A673 (cell line): ENCODE measurements around the gene TMX2. TPM values are rescaled to one million over a fixed set of nuclear protein-coding genes. Genes with fewer than 3 reads are reported as not detected.

Source experiments
- BruUV-seq: library from RNA; stranded (reverse); fragments of 400-500 nt; replicated peaks from 2 replicates; lab custom pipeline; 2021; lab: Mats Ljungman, UMichigan
- CTCF ChIA-PET: fragments of 300-600 bp; sonication (Branson Sonifier 250); formaldehyde crosslinking; loops from one replicate; lab custom pipeline; 2022; ENCODE audit warnings: antibody characterized with exemption; lab: Charles Lee
- POLR2A ChIA-PET: fragments of 300-600 bp; sonication (Branson Sonifier 250); formaldehyde crosslinking; loops from one replicate; lab custom pipeline; 2022; ENCODE audit warnings: antibody characterized with exemption; ENCODE audit not compliant: low non-redundant PET; lab: Charles Lee
- DNase-seq: peaks from one replicate; pipeline ENCODE4 v3.0.0-alpha.2; 2015; ENCODE audit warnings: low spot score
- H3K27ac ChIP-seq: fragments of 200-600 bp; sonication (generic); 2 replicates; pipeline ENCODE4 v1.5.1; 2016; ENCODE audit warnings: mixed run types, low read depth, mild to moderate bottlenecking, mixed read lengths, antibody characterized with exemption, low read length; ENCODE audit not compliant: poor library complexity, severe bottlenecking
- H3K27me3 ChIP-seq: fragments of 200-600 bp; sonication (generic); replicated peaks from 2 replicates; pipeline ENCODE4 v1.6.1; 2017; ENCODE audit warnings: mixed run types, low read depth, mild to moderate bottlenecking, mixed read lengths, antibody characterized with exemption, low read length; ENCODE audit not compliant: insufficient read depth, poor library complexity
- H3K36me3 ChIP-seq: fragments of 200-600 bp; sonication (generic); 2 replicates; pipeline ENCODE4 v1.6.1; 2016; ENCODE audit warnings: mixed run types, mild to moderate bottlenecking, mixed read lengths, antibody characterized with exemption, low read length; ENCODE audit not compliant: insufficient read depth, poor library complexity, severe bottlenecking
- H3K4me1 ChIP-seq: fragments of 200-600 bp; sonication (generic); 2 replicates; pipeline ENCODE4 v1.6.1; 2017; ENCODE audit warnings: mixed run types, mild to moderate bottlenecking, mixed read lengths, antibody characterized with exemption, low read length; ENCODE audit not compliant: insufficient read depth, poor library complexity, severe bottlenecking
- H3K4me3 ChIP-seq: fragments of 200-600 bp; sonication (generic); 2 replicates; pipeline ENCODE4 v1.5.1; 2016; ENCODE audit warnings: low read depth, mixed run types, mild to moderate bottlenecking, mixed read lengths, low read length; ENCODE audit not compliant: poor library complexity, severe bottlenecking
- H3K9me3 ChIP-seq: fragments of 200-600 bp; sonication (generic); 2 replicates; pipeline ENCODE4 v1.6.1; 2016; ENCODE audit warnings: mixed run types, low read depth, mild to moderate bottlenecking, mixed read lengths, antibody characterized with exemption, low read length; ENCODE audit not compliant: poor library complexity, severe bottlenecking
- EZH2 ChIP-seq: fragments of 200-600 bp; sonication (generic); IDR thresholded peaks from 2 replicates; pipeline ENCODE4 v1.6.1; 2017; ENCODE audit warnings: borderline replicate concordance, low read depth, mild to moderate bottlenecking, mixed read lengths, antibody characterized with exemption, low read length; ENCODE audit not compliant: poor library complexity, severe bottlenecking
- intact Hi-C: fragments of 100-400 bp; cut with micrococcal nuclease; formaldehyde crosslinking; loops from one replicate; pipeline ENCODE4 v1.10.0; 2022; ENCODE audit not compliant: unreplicated experiment
- total RNA-seq: library from RNA; stranded (reverse); gene quantifications from 2 replicates; pipeline ENCODE4 v1.2.3, GENCODE V29; 2021
- TF ChIP-seq, protein P1 (sequence below): fragments of 300-800, 200-600 bp; sonication (generic); conservative IDR thresholded peaks from 2 replicates; pipeline ENCODE4 v1.5.1; 2017; ENCODE audit warnings: low read depth, mild to moderate bottlenecking, antibody characterized with exemption, low read length, moderate library complexity, mixed read lengths

The TMX2 gene
- total RNA-seq, 1 experiment from 2014 or later, result 186 TPM

DNA sequence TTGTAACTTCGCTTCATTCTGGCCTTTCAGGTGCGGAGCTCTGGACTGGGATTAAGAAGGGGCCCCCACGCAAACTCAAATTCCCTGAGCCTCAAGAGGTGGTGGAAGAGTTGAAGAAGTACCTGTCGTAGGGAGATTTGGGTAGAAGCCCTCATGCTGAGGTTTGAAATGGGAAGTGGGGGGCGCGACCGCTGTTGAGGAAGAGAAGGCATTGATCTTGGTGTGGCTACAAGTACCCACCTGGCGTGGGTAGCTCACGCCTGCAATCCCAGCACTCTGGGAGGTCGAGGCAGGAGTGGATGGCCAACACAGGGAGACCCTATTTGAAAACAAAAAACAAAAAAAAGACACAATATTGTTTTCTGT lies 29.7 kb downstream of the TMX2 start:
- intact Hi-C loops, result no loop called here
- Histone ChIP-seq H3K27ac (peak overlapping the region; percentile 95), H3K4me3 (peak overlapping the region; percentile 88), H3K36me3 (peaks cover 46% of the 10 kb centered on the region), H3K4me1 (peaks cover 11% of the 10 kb centered on the region), H3K9me3 (no peaks in the 10 kb centered on the region), H3K27me3 (no peaks in the 10 kb centered on the region)
- DNase-seq, result no peak
- CTCF ChIA-PET, result no interaction called here
- POLR2A ChIA-PET, result interaction anchor here (1.3 kb wide), 1 partner anchor 37 kb away, joined by 3 read pairs; no protein-coding TSS in a partner anchor
- BruUV-seq, result TSS peak; percentile 66
- TF ChIP-seq, protein P1, sequence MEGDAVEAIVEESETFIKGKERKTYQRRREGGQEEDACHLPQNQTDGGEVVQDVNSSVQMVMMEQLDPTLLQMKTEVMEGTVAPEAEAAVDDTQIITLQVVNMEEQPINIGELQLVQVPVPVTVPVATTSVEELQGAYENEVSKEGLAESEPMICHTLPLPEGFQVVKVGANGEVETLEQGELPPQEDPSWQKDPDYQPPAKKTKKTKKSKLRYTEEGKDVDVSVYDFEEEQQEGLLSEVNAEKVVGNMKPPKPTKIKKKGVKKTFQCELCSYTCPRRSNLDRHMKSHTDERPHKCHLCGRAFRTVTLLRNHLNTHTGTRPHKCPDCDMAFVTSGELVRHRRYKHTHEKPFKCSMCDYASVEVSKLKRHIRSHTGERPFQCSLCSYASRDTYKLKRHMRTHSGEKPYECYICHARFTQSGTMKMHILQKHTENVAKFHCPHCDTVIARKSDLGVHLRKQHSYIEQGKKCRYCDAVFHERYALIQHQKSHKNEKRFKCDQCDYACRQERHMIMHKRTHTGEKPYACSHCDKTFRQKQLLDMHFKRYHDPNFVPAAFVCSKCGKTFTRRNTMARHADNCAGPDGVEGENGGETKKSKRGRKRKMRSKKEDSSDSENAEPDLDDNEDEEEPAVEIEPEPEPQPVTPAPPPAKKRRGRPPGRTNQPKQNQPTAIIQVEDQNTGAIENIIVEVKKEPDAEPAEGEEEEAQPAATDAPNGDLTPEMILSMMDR, result no peak
- no peak for TF ChIP-seq EZH2

DNA sequence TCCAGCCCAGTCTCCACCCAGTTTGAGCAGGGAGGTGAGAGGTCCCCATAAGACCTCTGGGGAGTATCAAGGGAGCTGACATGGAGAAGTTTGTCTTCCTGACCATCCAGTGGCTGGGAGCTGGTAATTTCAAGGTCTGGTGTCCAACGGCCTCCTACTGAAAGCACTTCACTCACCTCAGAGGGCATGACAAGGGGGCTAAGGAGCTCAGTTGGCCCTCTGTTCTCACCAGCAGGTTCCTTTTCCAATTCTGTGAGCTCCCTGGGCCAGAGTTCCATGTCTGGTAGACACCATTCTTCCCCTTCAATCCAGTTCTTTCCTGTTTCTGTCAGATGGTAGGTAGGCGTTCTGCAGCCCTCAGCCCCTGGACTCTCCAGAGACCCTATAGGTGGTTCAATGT lies 32.0 kb downstream of the TMX2 start:
- BruUV-seq, result no TSS peak
- H3K4me3 ChIP-seq, result no peak overlapping the region
- no peak overlapping the region for H3K27ac ChIP-seq
- no peaks in the 10 kb centered on the region for H3K9me3 ChIP-seq
- CTCF ChIA-PET, result no interaction called here
- DNase-seq, result no peak
- H3K4me1 ChIP-seq, result peaks cover 11% of the 10 kb centered on the region
- no peaks in the 10 kb centered on the region for H3K27me3 ChIP-seq
- H3K36me3 ChIP-seq, result peaks cover 31% of the 10 kb centered on the region
- intact Hi-C loops, result no loop called here
- TF ChIP-seq, protein P1, result no peak
- no peak for TF ChIP-seq EZH2
- POLR2A ChIA-PET, result no interaction called here

DNA sequence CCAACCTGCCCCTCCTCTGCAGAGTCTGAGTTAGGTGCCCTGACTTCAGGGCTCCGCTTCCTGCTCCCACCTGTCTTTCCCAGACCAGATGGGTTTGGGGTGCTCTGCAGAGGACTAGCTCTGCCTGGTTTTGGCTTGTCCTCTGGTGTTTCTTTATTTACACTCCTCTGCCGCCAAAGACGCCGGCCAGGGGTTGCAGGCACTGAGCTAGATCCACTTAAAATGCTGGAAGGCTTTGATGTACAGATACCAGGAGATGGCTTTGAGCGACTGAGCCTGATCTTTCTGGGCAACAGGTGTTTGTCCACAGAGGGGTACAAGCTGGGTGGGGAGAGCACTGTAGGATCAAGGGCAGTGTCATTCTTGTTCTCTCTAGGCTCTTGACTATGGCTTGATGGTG lies 32.8 kb downstream of the TMX2 start:
- peaks cover 11% of the 10 kb centered on the region for H3K4me1 ChIP-seq
- H3K4me3 ChIP-seq, result no peak overlapping the region
- CTCF ChIA-PET, result no interaction called here
- no peaks in the 10 kb centered on the region for H3K9me3 ChIP-seq
- DNase-seq, result no peak
- POLR2A ChIA-PET, result interaction anchor here (0.6 kb wide), 1 partner anchor 9 kb away, joined by 3 read pairs; no protein-coding TSS in a partner anchor
- no peak overlapping the region for H3K27ac ChIP-seq
- no TSS peak for BruUV-seq
- H3K36me3 ChIP-seq, result peaks cover 26% of the 10 kb centered on the region
- no peak for TF ChIP-seq EZH2
- TF ChIP-seq, protein P1, result no peak
- H3K27me3 ChIP-seq, result no peaks in the 10 kb centered on the region
- intact Hi-C loops, result no loop called here
